ENCODE measurements around the gene SORBS2.

SORBS2 gene

GRCh38 chr4:185730387-185730786 is 81.6 kb downstream of the SORBS2 start:
- Histone ChIP-seq H3K36me3 (ENCODE audit: insufficient read depth, low read length) (no peaks in the 10 kb centered on the region), H3K4me1 (ENCODE audit: insufficient read depth, low read length) (no peaks in the 10 kb centered on the region), H3K27me3 (ENCODE audit: insufficient read depth, low read length, poor library complexity) (no peaks in the 10 kb centered on the region), H3K79me2 (ENCODE audit: insufficient read depth, low read length) (no peaks in the 10 kb centered on the region), H4K20me1 (ENCODE audit: insufficient read depth, low read length) (no peaks in the 10 kb centered on the region), H3K27ac (ENCODE audit: low read length) (no peak overlapping the region), H3K4me2 (ENCODE audit: insufficient read depth, low read length) (no peak overlapping the region), H2AFZ (ENCODE audit: low read depth, low read length) (no peak overlapping the region), H3K4me3 (ENCODE audit: low read depth in 1 of 2, low read length in 2 of 2) (no peak overlapping the region), H3K9ac (ENCODE audit: low read depth, low read length) (no peak overlapping the region), H3K9me3 (ENCODE audit: insufficient read depth, low read length, severe bottlenecking) (no peaks in the 10 kb centered on the region)
- TF ChIP-seq CTCF (IDR thresholded peaks at IDR 0.05; ENCODE audit: borderline replicate concordance, extremely low read depth, low read length, poor library complexity, severe bottlenecking) (no peak), EZH2 (IDR thresholded peaks at IDR 0.05; ENCODE audit: borderline replicate concordance, low read depth, low read length, severe bottlenecking) (no peak)
- DNase-seq (peak; percentile 27), ATAC-seq (ENCODE audit: insufficient read depth, low read depth) (peak; percentile 75)

GRCh38 chr4:185729391-185729804 is 82.6 kb downstream of the SORBS2 start:
- no peaks in the 10 kb centered on the region for H4K20me1 ChIP-seq (ENCODE audit: insufficient read depth, low read length)
- no peak for TF ChIP-seq EZH2 (IDR thresholded peaks at IDR 0.05; ENCODE audit: borderline replicate concordance, low read depth, low read length, severe bottlenecking)
- TF ChIP-seq CTCF (IDR thresholded peaks at IDR 0.05; ENCODE audit: borderline replicate concordance, extremely low read depth, low read length, poor library complexity, severe bottlenecking): no peak
- H3K36me3 ChIP-seq (ENCODE audit: insufficient read depth, low read length): no peaks in the 10 kb centered on the region
- H3K79me2 ChIP-seq (ENCODE audit: insufficient read depth, low read length): no peaks in the 10 kb centered on the region
- H3K4me2 ChIP-seq (ENCODE audit: insufficient read depth, low read length): no peak overlapping the region
- no peak for ATAC-seq (ENCODE audit: insufficient read depth, low read depth)
- H3K27me3 ChIP-seq (ENCODE audit: insufficient read depth, low read length, poor library complexity): no peaks in the 10 kb centered on the region
- no peaks in the 10 kb centered on the region for H3K9me3 ChIP-seq (ENCODE audit: insufficient read depth, low read length, severe bottlenecking)
- no peak overlapping the region for H3K9ac ChIP-seq (ENCODE audit: low read depth, low read length)
- DNase-seq: no peak
- no peak overlapping the region for H3K27ac ChIP-seq (ENCODE audit: low read length)
- H2AFZ ChIP-seq (ENCODE audit: low read depth, low read length): no peak overlapping the region
- H3K4me1 ChIP-seq (ENCODE audit: insufficient read depth, low read length): no peaks in the 10 kb centered on the region
- no peak overlapping the region for H3K4me3 ChIP-seq (ENCODE audit: low read depth in 1 of 2, low read length in 2 of 2)

- no peak for DNase-seq
- ATAC-seq (ENCODE audit: insufficient read depth, low read depth): no peak
- Histone ChIP-seq H3K79me2 (ENCODE audit: insufficient read depth, low read length) (no peaks in the 10 kb centered on the region), H3K4me2 (ENCODE audit: insufficient read depth, low read length) (no peak overlapping the region), H3K9me3 (ENCODE audit: insufficient read depth, low read length, severe bottlenecking) (no peaks in the 10 kb centered on the region), H3K9ac (ENCODE audit: low read depth, low read length) (no peak overlapping the region), H3K4me1 (ENCODE audit: insufficient read depth, low read length) (no peaks in the 10 kb centered on the region), H2AFZ (ENCODE audit: low read depth, low read length) (no peak overlapping the region), H4K20me1 (ENCODE audit: insufficient read depth, low read length) (no peaks in the 10 kb centered on the region), H3K36me3 (ENCODE audit: insufficient read depth, low read length) (no peaks in the 10 kb centered on the region), H3K4me3 (ENCODE audit: low read depth in 1 of 2, low read length in 2 of 2) (no peak overlapping the region), H3K27me3 (ENCODE audit: insufficient read depth, low read length, poor library complexity) (no peaks in the 10 kb centered on the region), H3K27ac (ENCODE audit: low read length) (no peak overlapping the region)
- TF ChIP-seq EZH2 (IDR thresholded peaks at IDR 0.05; ENCODE audit: borderline replicate concordance, low read depth, low read length, severe bottlenecking): no peak
- TF ChIP-seq CTCF (IDR thresholded peaks at IDR 0.05; ENCODE audit: borderline replicate concordance, extremely low read depth, low read length, poor library complexity, severe bottlenecking): no peak
These were observed 83.1 kb downstream of the SORBS2 start for GRCh38 chr4:185728893-185729292.

GRCh38 chr4:185726931-185727330 is 85.1 kb downstream of the SORBS2 start:
- DNase-seq (no peak), ATAC-seq (ENCODE audit: insufficient read depth, low read depth) (no peak)
- no peak overlapping the region for H3K27ac ChIP-seq (ENCODE audit: low read length)
- H2AFZ ChIP-seq (ENCODE audit: low read depth, low read length): no peak overlapping the region
- H3K36me3 ChIP-seq (ENCODE audit: insufficient read depth, low read length): no peaks in the 10 kb centered on the region
- H3K4me3 ChIP-seq (ENCODE audit: low read depth in 1 of 2, low read length in 2 of 2): no peak overlapping the region
- no peak overlapping the region for H3K4me2 ChIP-seq (ENCODE audit: insufficient read depth, low read length)
- TF ChIP-seq EZH2 (IDR thresholded peaks at IDR 0.05; ENCODE audit: borderline replicate concordance, low read depth, low read length, severe bottlenecking) (no peak), CTCF (IDR thresholded peaks at IDR 0.05; ENCODE audit: borderline replicate concordance, extremely low read depth, low read length, poor library complexity, severe bottlenecking) (no peak)
- no peak overlapping the region for H3K9ac ChIP-seq (ENCODE audit: low read depth, low read length)
- H3K27me3 ChIP-seq (ENCODE audit: insufficient read depth, low read length, poor library complexity): no peaks in the 10 kb centered on the region
- H3K9me3 ChIP-seq (ENCODE audit: insufficient read depth, low read length, severe bottlenecking): no peaks in the 10 kb centered on the region
- no peaks in the 10 kb centered on the region for H3K79me2 ChIP-seq (ENCODE audit: insufficient read depth, low read length)
- H3K4me1 ChIP-seq (ENCODE audit: insufficient read depth, low read length): no peaks in the 10 kb centered on the region
- H4K20me1 ChIP-seq (ENCODE audit: insufficient read depth, low read length): no peaks in the 10 kb centered on the region

Data from DND-41 (cell line).